ENCODE measurements around the gene MACROD2.

GRCh38 chr20:15976047-15976736 lies 1980.9 kb downstream of the MACROD2 start:
- TF ChIP-seq FOS (IDR thresholded peaks at IDR 0.05; ENCODE audit: low read depth, low read length) = no peak
- TF ChIP-seq CTCF (conservative IDR thresholded peaks at IDR 0.05; ENCODE audit: low read depth, low read length) = no peak
- no peak for TF ChIP-seq POLR2A (IDR thresholded peaks at IDR 0.05; ENCODE audit: low read depth, low read length)
- no peak for TF ChIP-seq RAD21 (IDR thresholded peaks at IDR 0.05; ENCODE audit: low read length)
- no peak for TF ChIP-seq RCOR1 (IDR thresholded peaks at IDR 0.05; ENCODE audit: insufficient replicate concordance, low read length)
- no peak for TF ChIP-seq NFE2L2 (IDR thresholded peaks at IDR 0.05; ENCODE audit: low read depth, low read length)
- no peak for TF ChIP-seq MXI1 (IDR thresholded peaks at IDR 0.05; ENCODE audit: borderline replicate concordance, low read depth, low read length)
- no peak for TF ChIP-seq MAFK (IDR thresholded peaks at IDR 0.05; ENCODE audit: low read depth, low read length)

All from IMR-90 (cell line).